ENCODE measurements around the gene HNRNPUL2.
"Not testable (repeated sequence)": the region's sequence is repeated elsewhere in the genome, so short reads cannot be mapped to it uniquely, and the experiment has no call there.

The HNRNPUL2 gene

GRCh38 chr11:62705413-62705812, 21.8 kb downstream of the HNRNPUL2 start:
- DNase-seq (ENCODE audit: low read depth): no peak
- peak; percentile 12 for TF ChIP-seq CTCF (IDR thresholded peaks at IDR 0.05; ENCODE audit: insufficient read depth, low read depth, low read length, missing control alignments)
- peak overlapping the region; percentile 77 for H3K4me3 ChIP-seq (ENCODE audit: low read length)

- not testable (repeated sequence) for DNase-seq (ENCODE audit: low read depth); H3K4me3 ChIP-seq (ENCODE audit: low read length)
Observed at GRCh38 chr11:62703921-62704320, 23.3 kb downstream of the HNRNPUL2 start.

- peak; percentile 73 for DNase-seq (ENCODE audit: low read depth)
- no peak overlapping the region for H3K4me3 ChIP-seq (ENCODE audit: low read length)
- TF ChIP-seq CTCF (IDR thresholded peaks at IDR 0.05; ENCODE audit: insufficient read depth, low read depth, low read length, missing control alignments): no peak
Observed at GRCh38 chr11:62702246-62702645, 25.0 kb downstream of the HNRNPUL2 start.

GRCh38 chr11:62694455-62695167, 32.6 kb downstream of the HNRNPUL2 start:
- peak; percentile 86 for DNase-seq (ENCODE audit: low read depth)
- TF ChIP-seq CTCF (IDR thresholded peaks at IDR 0.05; ENCODE audit: insufficient read depth, low read depth, low read length, missing control alignments): peak; percentile 88
- H3K4me3 ChIP-seq (ENCODE audit: low read length): no peak overlapping the region

GRCh38 chr11:62693624-62694023, 33.6 kb downstream of the HNRNPUL2 start:
- H3K4me3 ChIP-seq (ENCODE audit: low read length); DNase-seq (ENCODE audit: low read depth): not testable (repeated sequence)

GRCh38 chr11:62689421-62690183, 37.7 kb downstream of the HNRNPUL2 start, which contains the start of gene LRRN4CL:
Gene LRRN4CL, minus strand, starts transcription at chr11:62689530. Its CDS starts 1,022 bp downstream, at chr11:62688508.
- TF ChIP-seq CTCF (IDR thresholded peaks at IDR 0.05; ENCODE audit: insufficient read depth, low read depth, low read length, missing control alignments): no peak
- H3K4me3 ChIP-seq (ENCODE audit: low read length): no peak within 1 kb of the TSS
- peak; percentile 32 for DNase-seq (ENCODE audit: low read depth)

GRCh38 chr11:62688491-62688890, 38.8 kb downstream of the HNRNPUL2 start:
- TF ChIP-seq CTCF (IDR thresholded peaks at IDR 0.05; ENCODE audit: insufficient read depth, low read depth, low read length, missing control alignments): no peak
- no peak overlapping the region for H3K4me3 ChIP-seq (ENCODE audit: low read length)
- DNase-seq (ENCODE audit: low read depth): no peak
